HFF-Myc (cell line): ENCODE results near the gene ZNF648.

Experiments
- DNase-seq: peaks from one replicate; pipeline ENCODE4 v3.0.0-alpha.2; 2011; ENCODE audit warnings: low read depth; ENCODE audit errors: extremely low read depth
- H3K4me3 ChIP-seq: replicated peaks from 2 replicates; pipeline ENCODE4 v1.5.1; 2011; ENCODE audit warnings: low read depth, mild to moderate bottlenecking, control low read depth, low read length
- CTCF ChIP-seq: IDR thresholded peaks from 2 replicates; pipeline ENCODE4 v1.5.1; 2012; ENCODE audit warnings: mild to moderate bottlenecking, low read depth, low read length, control low read depth; ENCODE audit errors: missing control alignments

ZNF648 gene

GRCh38 chr1:182086620-182087019 is 25.1 kb upstream of the ZNF648 start:
- H3K4me3 ChIP-seq: no peak overlapping the region
- no peak for TF ChIP-seq CTCF
- DNase-seq: no peak

GRCh38 chr1:182086136-182086535 is 24.6 kb upstream of the ZNF648 start:
- no peak for DNase-seq
- H3K4me3 ChIP-seq: no peak overlapping the region
- TF ChIP-seq CTCF: no peak

GRCh38 chr1:182085726-182086125 is 24.2 kb upstream of the ZNF648 start:
- H3K4me3 ChIP-seq: no peak overlapping the region
- no peak for DNase-seq
- no peak for TF ChIP-seq CTCF

GRCh38 chr1:182084487-182085316 is 23.2 kb upstream of the ZNF648 start:
- peak; percentile 53 for DNase-seq
- H3K4me3 ChIP-seq: no peak overlapping the region
- peak; percentile 73 for TF ChIP-seq CTCF

- no peak for DNase-seq
- H3K4me3 ChIP-seq: no peak overlapping the region
- TF ChIP-seq CTCF: no peak
Measured at GRCh38 chr1:182083851-182084486, 22.5 kb upstream of the ZNF648 start.

- no peak overlapping the region for H3K4me3 ChIP-seq
- TF ChIP-seq CTCF: peak; percentile 62
- DNase-seq: no peak
Measured at GRCh38 chr1:182080955-182081582, 19.6 kb upstream of the ZNF648 start.
